Myocyte (in vitro differentiated cells): ENCODE measurements around the gene CD58. TPM values are rescaled to one million over a fixed set of nuclear protein-coding genes. Genes with fewer than 3 reads are reported as not detected.
A peak's percentile ranks its signal among the peaks of the same experiment; 100 is the strongest.

Source experiments
- DNase-seq: peaks from one replicate; pipeline ENCODE4 v3.0.0-alpha.2; 2012; ENCODE audit warnings: low read depth
- total RNA-seq: library from RNA; depleted of rRNA; stranded (reverse); fragments of >200 nt; gene quantifications from 2 replicates; pipeline ENCODE4 v1.2.3, GENCODE V29; 2014

Gene CD58
- total RNA-seq, 1 donor from 2014 or later: 24.4 TPM

GRCh38 chr1:116511459-116512019 is 59.3 kb downstream of the CD58 start:
- no peak for DNase-seq

- no peak for DNase-seq
Observed at GRCh38 chr1:116510361-116510760, 60.5 kb downstream of the CD58 start.

GRCh38 chr1:116508984-116509980 is 61.5 kb downstream of the CD58 start:
- DNase-seq: peak; percentile 68

- DNase-seq: no peak
Observed at GRCh38 chr1:116508085-116508983, 62.5 kb downstream of the CD58 start.

GRCh38 chr1:116507631-116508030 is 63.2 kb downstream of the CD58 start:
- no peak for DNase-seq

GRCh38 chr1:116506132-116507004 is 64.5 kb downstream of the CD58 start:
- DNase-seq: no peak

GRCh38 chr1:116504308-116505156 is 66.3 kb downstream of the CD58 start:
- peak; percentile 74 for DNase-seq

- DNase-seq: no peak
Observed at GRCh38 chr1:116503546-116504307, 67.1 kb downstream of the CD58 start.

GRCh38 chr1:116502671-116503314 is 68.0 kb downstream of the CD58 start:
- DNase-seq: no peak

- no peak for DNase-seq
Observed at GRCh38 chr1:116501870-116502244, 69.0 kb downstream of the CD58 start.

GRCh38 chr1:116501125-116501869 is 69.5 kb downstream of the CD58 start:
- no peak for DNase-seq

GRCh38 chr1:116498789-116499628 is 71.8 kb downstream of the CD58 start:
- peak; percentile 83 for DNase-seq

GRCh38 chr1:116497656-116498055 is 73.2 kb downstream of the CD58 start:
- no peak for DNase-seq

GRCh38 chr1:116496898-116497297 is 73.9 kb downstream of the CD58 start:
- no peak for DNase-seq

- DNase-seq: no peak
Observed at GRCh38 chr1:116496380-116496779, 74.4 kb downstream of the CD58 start.

- DNase-seq: no peak
Observed at GRCh38 chr1:116495535-116495934, 75.3 kb downstream of the CD58 start.

- DNase-seq: no peak
Observed at GRCh38 chr1:116494745-116495144, 76.1 kb downstream of the CD58 start.
